Activated T-cell treated with anti-CD3 and anti-CD28 coated beads, Interleukin-2, amount 50 U/mL, for 72 hours (primary cell): ENCODE results near the gene NHS. TPM values are rescaled to one million over a fixed set of nuclear protein-coding genes. Genes with fewer than 3 reads are reported as not detected.

ENCODE experiments used
- ATAC-seq, 2 donors: fragments of 150-1000 bp; cut with Tn5 transposase; replicated peaks in 1 of 2; 2 replicates each; pipeline ENCODE4 v1.10.0; 2021; ENCODE audit warnings: moderate library complexity in 2 of 2, mild to moderate bottlenecking in 1 of 2
- DNase-seq, 2 donors: peaks; one replicate each; pipeline ENCODE4 v3.0.0; 2021 to 2022; ENCODE audit warnings: mixed read lengths in 1 of 2
- H3K27ac Mint-ChIP-seq: one replicate; pipeline ENCODE4 v1.8.0; 2022; ENCODE audit warnings: mild to moderate bottlenecking, moderate library complexity, mixed read lengths
- H3K27me3 Mint-ChIP-seq: one replicate; pipeline ENCODE4 v1.8.0; 2022; ENCODE audit warnings: low read depth, mixed read lengths
- H3K36me3 Mint-ChIP-seq, 2 donors: one replicate each; pipeline ENCODE4 v1.8.0; 2022; ENCODE audit warnings: mixed read lengths in 2 of 2, mild to moderate bottlenecking in 1 of 2; ENCODE audit not compliant: insufficient read depth in 2 of 2
- H3K4me1 Mint-ChIP-seq: one replicate; pipeline ENCODE4 v1.8.0; 2022; ENCODE audit warnings: low read depth, mixed read lengths
- H3K4me3 Mint-ChIP-seq, 2 donors: one replicate each; pipeline ENCODE4 v1.8.0; 2022; ENCODE audit warnings: mild to moderate bottlenecking in 2 of 2, mixed read lengths in 2 of 2, moderate library complexity in 2 of 2
- H3K9me3 Mint-ChIP-seq, 2 donors: one replicate each; pipeline ENCODE4 v1.8.0; 2022; ENCODE audit warnings: mixed read lengths in 2 of 2
- total RNA-seq, 2 donors: library from RNA; stranded (reverse); gene quantifications; one replicate each; pipeline ENCODE4 v1.2.3, GENCODE V29; 2022

The NHS gene
- total RNA-seq, 2 donors from 2014 or later, result 6.6 to 11.4 TPM

- Mint-ChIP-seq H3K9me3 (no peaks in the 10 kb centered on the region), H3K4me3 (no peak overlapping the region)
- ATAC-seq, result no peak
Measured at GRCh38 chrX:17525762-17526555, 151.0 kb downstream of the NHS start.

GRCh38 chrX:17527135-17527701 lies 152.2 kb downstream of the NHS start:
- Mint-ChIP-seq H3K9me3 (no peaks in the 10 kb centered on the region), H3K27ac (no peak overlapping the region), H3K4me1 (peaks cover 6% of the 10 kb centered on the region), H3K4me3 (no peak overlapping the region), H3K36me3 (no peaks in the 10 kb centered on the region), H3K27me3 (peaks cover 38% of the 10 kb centered on the region)
- ATAC-seq (no peak), DNase-seq (no peak)

More at GRCh38 chrX:17525762-17526555, 151.0 kb downstream of the NHS start:
- no peak overlapping the region for H3K27ac Mint-ChIP-seq
- H3K4me1 Mint-ChIP-seq, result peaks cover 6% of the 10 kb centered on the region
- no peak for DNase-seq
- peaks cover 35% of the 10 kb centered on the region for H3K27me3 Mint-ChIP-seq
- H3K36me3 Mint-ChIP-seq, result no peaks in the 10 kb centered on the region

- H3K36me3 Mint-ChIP-seq, result no peaks in the 10 kb centered on the region
- ATAC-seq, result no peak
- peak overlapping the region in 1 of 2 donors; percentile 11 for H3K4me3 Mint-ChIP-seq
- H3K9me3 Mint-ChIP-seq, result no peaks in the 10 kb centered on the region
- H3K4me1 Mint-ChIP-seq, result peaks cover 6% of the 10 kb centered on the region
- no peak for DNase-seq
- no peak overlapping the region for H3K27ac Mint-ChIP-seq
- H3K27me3 Mint-ChIP-seq, result peaks cover 38% of the 10 kb centered on the region
Measured at GRCh38 chrX:17527922-17528321, 152.9 kb downstream of the NHS start.

- Mint-ChIP-seq H3K4me1 (peaks cover 6% of the 10 kb centered on the region), H3K27ac (no peak overlapping the region)
- no peak for ATAC-seq
Measured at GRCh38 chrX:17529151-17529745, 154.2 kb downstream of the NHS start.

GRCh38 chrX:17531500-17531899 lies 156.5 kb downstream of the NHS start:
- no peaks in the 10 kb centered on the region for H3K9me3 Mint-ChIP-seq
- H3K36me3 Mint-ChIP-seq, result no peaks in the 10 kb centered on the region
- no peak overlapping the region for H3K4me3 Mint-ChIP-seq
- no peak for DNase-seq
- peaks cover 33% of the 10 kb centered on the region for H3K27me3 Mint-ChIP-seq
- no peak overlapping the region for H3K27ac Mint-ChIP-seq
- ATAC-seq, result no peak
- peaks cover 25% of the 10 kb centered on the region for H3K4me1 Mint-ChIP-seq

More at GRCh38 chrX:17529151-17529745, 154.2 kb downstream of the NHS start:
- H3K9me3 Mint-ChIP-seq, result no peaks in the 10 kb centered on the region
- peaks cover 38% of the 10 kb centered on the region for H3K27me3 Mint-ChIP-seq
- no peak for DNase-seq
- no peak overlapping the region for H3K4me3 Mint-ChIP-seq
- H3K36me3 Mint-ChIP-seq, result no peaks in the 10 kb centered on the region

- H3K9me3 Mint-ChIP-seq, result no peaks in the 10 kb centered on the region
- H3K4me3 Mint-ChIP-seq, result no peak overlapping the region
- no peak overlapping the region for H3K27ac Mint-ChIP-seq
- H3K36me3 Mint-ChIP-seq, result no peaks in the 10 kb centered on the region
- peaks cover 31% of the 10 kb centered on the region for H3K4me1 Mint-ChIP-seq
- ATAC-seq, result peak; percentile 48 to 53
- peaks cover 17% of the 10 kb centered on the region for H3K27me3 Mint-ChIP-seq
- DNase-seq, result peak; percentile 41 to 60
Measured at GRCh38 chrX:17535229-17535628, 160.2 kb downstream of the NHS start.

GRCh38 chrX:17537723-17538243 lies 162.8 kb downstream of the NHS start:
- Mint-ChIP-seq H3K9me3 (no peaks in the 10 kb centered on the region), H3K4me3 (no peak overlapping the region), H3K27me3 (peaks cover 9% of the 10 kb centered on the region), H3K4me1 (peaks cover 31% of the 10 kb centered on the region), H3K36me3 (no peaks in the 10 kb centered on the region), H3K27ac (no peak overlapping the region)
- DNase-seq (no peak), ATAC-seq (no peak)

- Mint-ChIP-seq H3K4me3 (no peak overlapping the region), H3K27me3 (peaks cover 17% of the 10 kb centered on the region), H3K9me3 (no peaks in the 10 kb centered on the region), H3K4me1 (peaks cover 8% of the 10 kb centered on the region), H3K36me3 (no peaks in the 10 kb centered on the region), H3K27ac (no peak overlapping the region)
- no peak for ATAC-seq
- DNase-seq, result no peak
Measured at GRCh38 chrX:17542123-17542522, 167.1 kb downstream of the NHS start.

DNA sequence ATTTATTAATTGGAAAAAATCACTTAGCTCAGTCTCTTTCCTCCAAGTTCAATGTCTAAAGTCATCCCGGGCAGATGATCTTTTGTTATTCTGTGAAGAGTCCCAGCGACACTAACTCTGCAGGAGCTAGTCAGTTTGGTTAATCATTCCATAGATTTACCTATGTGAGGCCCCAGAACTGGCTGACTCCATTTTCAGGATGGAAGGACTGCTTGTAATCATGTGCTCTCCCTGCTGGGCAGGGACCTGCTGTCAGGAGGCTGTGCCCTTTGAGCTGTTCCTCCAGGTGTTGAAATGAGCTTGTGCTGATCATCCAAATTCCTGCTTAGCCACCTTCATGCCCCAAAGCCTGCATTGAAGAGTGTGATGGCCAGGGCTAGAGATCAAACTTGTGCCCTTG lies 169.8 kb downstream of the NHS start:
- Mint-ChIP-seq H3K4me3 (no peak overlapping the region), H3K9me3 (no peaks in the 10 kb centered on the region), H3K27me3 (peaks cover 14% of the 10 kb centered on the region), H3K4me1 (peaks cover 28% of the 10 kb centered on the region), H3K36me3 (no peaks in the 10 kb centered on the region), H3K27ac (no peak overlapping the region)
- ATAC-seq, result no peak
- no peak for DNase-seq

DNA sequence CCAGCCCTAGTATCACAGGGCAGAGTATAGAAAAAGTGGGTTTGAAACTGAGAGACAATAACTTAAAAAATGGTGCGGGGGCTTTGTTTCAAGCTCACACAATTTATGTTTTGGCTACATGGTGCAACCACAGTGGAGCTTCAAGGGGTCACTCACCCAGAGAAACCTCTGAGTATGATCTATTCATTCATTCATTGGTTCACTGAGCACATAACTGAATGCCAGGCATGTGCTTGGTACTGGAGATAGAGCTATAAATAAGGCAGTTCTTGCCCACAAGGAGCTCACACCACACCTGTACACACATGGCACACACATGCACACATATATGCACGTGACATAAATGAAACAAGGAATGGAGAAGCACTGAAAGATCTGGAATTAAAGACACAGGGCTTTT lies 171.4 kb downstream of the NHS start:
- Mint-ChIP-seq H3K4me3 (no peak overlapping the region), H3K4me1 (peaks cover 28% of the 10 kb centered on the region), H3K27me3 (peaks cover 18% of the 10 kb centered on the region), H3K9me3 (no peaks in the 10 kb centered on the region), H3K27ac (no peak overlapping the region), H3K36me3 (no peaks in the 10 kb centered on the region)
- no peak for DNase-seq
- no peak for ATAC-seq

GRCh38 chrX:17547658-17548057 lies 172.7 kb downstream of the NHS start:
- ATAC-seq (peak in 1 of 2 donors; percentile 32), DNase-seq (peak in 1 of 2 donors; percentile 7)
- Mint-ChIP-seq H3K27me3 (peaks cover 18% of the 10 kb centered on the region), H3K27ac (no peak overlapping the region), H3K4me3 (no peak overlapping the region), H3K36me3 (no peaks in the 10 kb centered on the region), H3K9me3 (no peaks in the 10 kb centered on the region), H3K4me1 (peaks cover 28% of the 10 kb centered on the region)

DNA sequence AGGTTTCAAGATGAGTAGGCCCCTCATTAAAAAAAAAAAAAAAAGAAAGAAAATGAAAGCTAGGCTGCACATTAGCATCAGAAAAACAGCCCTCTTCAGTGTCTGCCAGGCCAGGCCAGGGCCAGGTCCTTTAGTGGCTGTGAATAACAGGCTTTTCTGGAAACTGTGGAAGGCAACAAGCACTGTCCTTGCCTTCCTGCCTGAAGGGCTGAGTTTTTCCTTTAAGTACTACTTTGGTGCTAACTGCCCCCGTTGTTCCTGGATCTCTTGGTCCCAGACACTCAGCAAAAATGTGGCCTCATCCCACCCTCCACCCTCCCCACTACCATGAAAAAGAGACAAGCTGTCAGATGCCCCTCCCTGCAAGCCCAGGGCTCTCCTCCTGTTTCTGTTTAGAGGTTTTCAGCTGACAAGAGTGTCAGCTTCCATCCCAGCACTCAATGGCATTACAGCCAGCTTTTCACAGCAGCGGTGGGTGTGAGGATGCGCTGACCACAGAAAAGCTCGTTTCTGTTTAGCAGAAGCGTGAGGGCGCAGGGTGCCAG lies 174.2 kb downstream of the NHS start:
- Mint-ChIP-seq H3K36me3 (no peaks in the 10 kb centered on the region), H3K4me1 (peaks cover 36% of the 10 kb centered on the region), H3K27me3 (peaks cover 18% of the 10 kb centered on the region), H3K9me3 (no peaks in the 10 kb centered on the region), H3K27ac (no peak overlapping the region), H3K4me3 (peak overlapping the region; percentile 36 to 38)
- ATAC-seq (peak; percentile 38 to 51), DNase-seq (peak in 1 of 2 donors; percentile 7)

GRCh38 chrX:17550011-17550410 lies 175.0 kb downstream of the NHS start:
- DNase-seq (no peak), ATAC-seq (no peak)
- H3K9me3 Mint-ChIP-seq, result no peaks in the 10 kb centered on the region
- no peaks in the 10 kb centered on the region for H3K36me3 Mint-ChIP-seq
- H3K4me3 Mint-ChIP-seq, result no peak overlapping the region
- H3K27me3 Mint-ChIP-seq, result peaks cover 17% of the 10 kb centered on the region
- H3K4me1 Mint-ChIP-seq, result peaks cover 36% of the 10 kb centered on the region
- no peak overlapping the region for H3K27ac Mint-ChIP-seq
